ENCODE results near the gene MED19. TPM values are rescaled to one million over a fixed set of nuclear protein-coding genes. Genes with fewer than 3 reads are reported as not detected.
"Not testable (repeated sequence)": the region's sequence is repeated elsewhere in the genome, so short reads cannot be mapped to it uniquely, and the experiment has no call there.

The MED19 gene
- total RNA-seq, 1 experiment from 2014 or later: 17.6 TPM

DNA sequence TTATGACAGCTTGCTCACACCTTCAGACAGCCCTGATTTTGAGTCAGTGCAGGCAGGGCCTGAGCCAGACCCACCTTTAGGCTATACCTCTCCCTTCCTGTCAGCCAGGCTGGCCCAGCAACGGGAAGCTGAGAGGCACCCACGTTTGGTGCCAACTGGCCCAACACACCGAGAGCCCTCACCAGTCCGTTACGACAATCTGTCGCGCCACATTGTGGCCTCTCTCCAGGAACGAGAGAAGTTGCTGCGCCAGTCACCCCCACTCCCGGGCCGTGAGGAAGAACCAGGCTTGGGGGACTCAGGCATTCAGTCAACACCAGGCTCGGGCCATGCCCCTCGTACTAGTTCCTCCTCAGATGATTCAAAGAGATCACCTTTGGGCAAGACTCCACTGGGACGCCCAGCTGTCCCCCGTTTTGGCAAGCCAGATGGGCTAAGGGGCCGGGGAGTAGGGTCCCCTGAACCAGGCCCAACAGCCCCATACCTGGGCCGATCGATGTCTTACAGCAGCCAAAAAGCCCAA is 13.1 kb downstream of the MED19 start:
- no peak overlapping the region for H2BK120ac ChIP-seq (ENCODE audit: low read depth, low read length, poor library complexity, severe bottlenecking)
- no peak overlapping the region for H3K4me2 ChIP-seq (ENCODE audit: insufficient read depth, insufficient read length, low read length)
- no peaks in the 10 kb centered on the region for H3K9me3 ChIP-seq (ENCODE audit: control insufficient read depth, low read depth, low read length)
- Mint-ChIP-seq H3K9me3 (no peaks in the 10 kb centered on the region), H3K36me3 (ENCODE audit: insufficient read depth in 1 of 3, low read depth in 3 of 3) (peaks cover 39 to 80% (median 64%) of the 10 kb centered on the region in 3 experiments; a peak in 6 of 7 replicates), H3K27me3 (ENCODE audit: low read depth) (no peaks in the 10 kb centered on the region), H3K4me1 (no peaks in the 10 kb centered on the region; a peak in 1 of 4 replicates), H3K4me3 (no peak overlapping the region), H3K27ac (no peak overlapping the region; a peak in 1 of 7 replicates)
- WGBS (ENCODE audit: extremely low coverage, insufficient read length, low lambda C conversion rate): no CpG with 5 or more reads among the region's 18 CpGs
- no peak overlapping the region for H3K14ac ChIP-seq (ENCODE audit: insufficient read depth, low read length)
- H3K18ac ChIP-seq (ENCODE audit: insufficient read length, low read depth, low read length): no peak overlapping the region
- no peak overlapping the region for H3K4ac ChIP-seq (ENCODE audit: low read depth, low read length)
- H3K56ac ChIP-seq (ENCODE audit: insufficient read length, low read depth, low read length): no peak overlapping the region
- H4K5ac ChIP-seq (ENCODE audit: insufficient read length, low read depth, low read length): no peak overlapping the region
- no peaks in the 10 kb centered on the region for H3K4me1 ChIP-seq (ENCODE audit: insufficient read depth, low read length)
- no peaks in the 10 kb centered on the region for H3K23me2 ChIP-seq (ENCODE audit: insufficient read length, low read depth, low read length, poor library complexity, severe bottlenecking)
- H2BK12ac ChIP-seq (ENCODE audit: insufficient read length, low read depth, low read length): no peak overlapping the region
- H4K91ac ChIP-seq (ENCODE audit: insufficient read length, low read depth, low read length): no peak overlapping the region
- TF ChIP-seq, protein P1, sequence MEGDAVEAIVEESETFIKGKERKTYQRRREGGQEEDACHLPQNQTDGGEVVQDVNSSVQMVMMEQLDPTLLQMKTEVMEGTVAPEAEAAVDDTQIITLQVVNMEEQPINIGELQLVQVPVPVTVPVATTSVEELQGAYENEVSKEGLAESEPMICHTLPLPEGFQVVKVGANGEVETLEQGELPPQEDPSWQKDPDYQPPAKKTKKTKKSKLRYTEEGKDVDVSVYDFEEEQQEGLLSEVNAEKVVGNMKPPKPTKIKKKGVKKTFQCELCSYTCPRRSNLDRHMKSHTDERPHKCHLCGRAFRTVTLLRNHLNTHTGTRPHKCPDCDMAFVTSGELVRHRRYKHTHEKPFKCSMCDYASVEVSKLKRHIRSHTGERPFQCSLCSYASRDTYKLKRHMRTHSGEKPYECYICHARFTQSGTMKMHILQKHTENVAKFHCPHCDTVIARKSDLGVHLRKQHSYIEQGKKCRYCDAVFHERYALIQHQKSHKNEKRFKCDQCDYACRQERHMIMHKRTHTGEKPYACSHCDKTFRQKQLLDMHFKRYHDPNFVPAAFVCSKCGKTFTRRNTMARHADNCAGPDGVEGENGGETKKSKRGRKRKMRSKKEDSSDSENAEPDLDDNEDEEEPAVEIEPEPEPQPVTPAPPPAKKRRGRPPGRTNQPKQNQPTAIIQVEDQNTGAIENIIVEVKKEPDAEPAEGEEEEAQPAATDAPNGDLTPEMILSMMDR (conservative IDR thresholded peaks at IDR 0.05): no peak
- H4K8ac ChIP-seq (replicated peaks; ENCODE audit: insufficient read length, low read depth, low read length): no peak overlapping the region
- no peak overlapping the region for H3T11ph ChIP-seq (ENCODE audit: low read length)
- no peak overlapping the region for H3K27ac ChIP-seq (ENCODE audit: insufficient read length, low read depth, low read length)
- H3K9ac ChIP-seq (ENCODE audit: extremely low read depth, insufficient read length, low read length): no peak overlapping the region
- H2AK5ac ChIP-seq (ENCODE audit: insufficient read length, low read length): no peak overlapping the region
- H3K27me3 ChIP-seq (ENCODE audit: insufficient read depth, low read length): no peaks in the 10 kb centered on the region
- DNase-seq: no peak
- H4K20me1 ChIP-seq (ENCODE audit: control insufficient read depth, insufficient read depth, insufficient read length): no peaks in the 10 kb centered on the region
- no peak overlapping the region for H2AFZ ChIP-seq (ENCODE audit: low read length)
- H3K79me1 ChIP-seq (ENCODE audit: insufficient read depth, low read depth, low read length, poor library complexity, severe bottlenecking): no peaks in the 10 kb centered on the region
- H2BK20ac ChIP-seq (ENCODE audit: low read depth, low read length, poor library complexity, severe bottlenecking): no peak overlapping the region
- no peaks in the 10 kb centered on the region for H3K79me2 ChIP-seq (ENCODE audit: insufficient read depth, low read length)
- H2BK15ac ChIP-seq (ENCODE audit: low read depth, low read length): no peak overlapping the region
- no peak overlapping the region for H3K23ac ChIP-seq (ENCODE audit: insufficient read length, low read depth, low read length)
- no peak overlapping the region for H2BK5ac ChIP-seq (ENCODE audit: insufficient read length, low read length)

DNA sequence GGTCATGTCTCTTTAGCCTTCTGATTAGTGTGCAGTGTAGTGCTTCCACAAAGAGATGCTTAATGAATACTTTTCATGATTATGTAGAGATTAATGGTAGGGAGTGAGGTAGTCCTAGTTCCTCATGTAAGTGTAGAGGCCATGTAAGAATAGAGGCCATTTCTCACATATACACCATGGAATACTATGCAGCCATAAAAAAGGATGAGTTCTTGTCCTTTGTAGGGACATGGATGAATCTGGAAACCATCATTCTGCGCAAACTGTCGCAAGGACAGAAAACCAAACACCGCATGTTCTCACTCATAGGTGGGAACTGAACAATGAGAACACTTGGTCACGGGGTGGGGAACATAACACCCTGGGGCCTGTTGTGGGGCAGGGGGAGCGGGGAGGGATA is 21.5 kb downstream of the MED19 start:
- H3K27ac ChIP-seq (ENCODE audit: insufficient read length, low read depth, low read length); H4K5ac ChIP-seq (ENCODE audit: insufficient read length, low read depth, low read length); H3K14ac ChIP-seq (ENCODE audit: insufficient read depth, low read length); H3K9me3 Mint-ChIP-seq; H3K56ac ChIP-seq (ENCODE audit: insufficient read length, low read depth, low read length); H4K91ac ChIP-seq (ENCODE audit: insufficient read length, low read depth, low read length); H3K27me3 Mint-ChIP-seq (ENCODE audit: low read depth); H3K23ac ChIP-seq (ENCODE audit: insufficient read length, low read depth, low read length); H2BK20ac ChIP-seq (ENCODE audit: low read depth, low read length, poor library complexity, severe bottlenecking); H3K4ac ChIP-seq (ENCODE audit: low read depth, low read length); H4K8ac ChIP-seq (replicated peaks; ENCODE audit: insufficient read length, low read depth, low read length); H2BK120ac ChIP-seq (ENCODE audit: low read depth, low read length, poor library complexity, severe bottlenecking); H2BK5ac ChIP-seq (ENCODE audit: insufficient read length, low read length); DNase-seq; H2AFZ ChIP-seq (ENCODE audit: low read length); H3K9me3 ChIP-seq (ENCODE audit: control insufficient read depth, low read depth, low read length); H3K18ac ChIP-seq (ENCODE audit: insufficient read length, low read depth, low read length); H3K4me3 Mint-ChIP-seq; H2AK5ac ChIP-seq (ENCODE audit: insufficient read length, low read length); H3T11ph ChIP-seq (ENCODE audit: low read length); H2BK15ac ChIP-seq (ENCODE audit: low read depth, low read length); H2BK12ac ChIP-seq (ENCODE audit: insufficient read length, low read depth, low read length); H3K23me2 ChIP-seq (ENCODE audit: insufficient read length, low read depth, low read length, poor library complexity, severe bottlenecking); H3K4me1 Mint-ChIP-seq; H4K20me1 ChIP-seq (ENCODE audit: control insufficient read depth, insufficient read depth, insufficient read length); H3K4me1 ChIP-seq (ENCODE audit: insufficient read depth, low read length); H3K4me2 ChIP-seq (ENCODE audit: insufficient read depth, insufficient read length, low read length); H3K27me3 ChIP-seq (ENCODE audit: insufficient read depth, low read length); H3K9ac ChIP-seq (ENCODE audit: extremely low read depth, insufficient read length, low read length); H3K79me1 ChIP-seq (ENCODE audit: insufficient read depth, low read depth, low read length, poor library complexity, severe bottlenecking); H3K79me2 ChIP-seq (ENCODE audit: insufficient read depth, low read length): not testable (repeated sequence)
- peaks cover 38 to 84% (median 67%) of the 10 kb centered on the region in 3 experiments for H3K36me3 Mint-ChIP-seq (ENCODE audit: insufficient read depth in 1 of 3, low read depth in 3 of 3)
- peak overlapping the region in 1 of 3 experiments; percentile 16; a peak in 1 of 7 replicates for H3K27ac Mint-ChIP-seq
- no CpG with 5 or more reads among the region's 5 CpGs for WGBS (ENCODE audit: extremely low coverage, insufficient read length, low lambda C conversion rate)
